Measurements from ENCODE around the gene GPA33. TPM values are rescaled to one million over a fixed set of nuclear protein-coding genes. Genes with fewer than 3 reads are reported as not detected.

The GPA33 gene
- polyA plus RNA-seq, 3 donors from 2014 or later, result 6.7 to 23.8 (median 7.7) TPM

DNA sequence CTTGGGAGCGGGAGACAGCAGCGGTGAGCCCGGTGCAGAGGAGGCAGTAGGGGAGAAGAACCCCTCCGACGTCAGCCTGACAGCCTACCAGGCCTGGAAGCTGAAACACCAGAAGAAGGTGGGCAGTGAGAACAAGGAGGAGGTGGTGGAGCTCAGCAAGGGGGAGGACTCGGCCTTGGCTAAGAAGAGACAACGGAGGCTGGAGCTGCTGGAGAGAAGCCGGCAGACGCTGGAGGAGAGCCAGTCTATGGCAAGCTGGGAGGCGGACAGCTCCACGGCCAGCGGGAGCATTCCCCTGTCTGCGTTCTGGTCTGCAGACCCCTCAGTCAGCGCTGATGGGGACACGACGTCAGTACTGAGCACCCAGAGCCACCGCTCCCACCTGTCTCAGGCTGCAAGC is 36.6 kb upstream of the GPA33 start:
- Mint-ChIP-seq H3K27me3 (ENCODE audit: low read depth in 3 of 3) (peaks cover 0 to 12% (median 3%) of the 10 kb centered on the region in 3 donors), H3K36me3 (no peaks in the 10 kb centered on the region), H3K4me3 (no peak overlapping the region), H3K9me3 (no peaks in the 10 kb centered on the region), H3K27ac (no peak overlapping the region), H3K4me1 (peaks cover 2 to 11% of the 10 kb centered on the region in 2 donors)
- DNase-seq, result no peak

DNA sequence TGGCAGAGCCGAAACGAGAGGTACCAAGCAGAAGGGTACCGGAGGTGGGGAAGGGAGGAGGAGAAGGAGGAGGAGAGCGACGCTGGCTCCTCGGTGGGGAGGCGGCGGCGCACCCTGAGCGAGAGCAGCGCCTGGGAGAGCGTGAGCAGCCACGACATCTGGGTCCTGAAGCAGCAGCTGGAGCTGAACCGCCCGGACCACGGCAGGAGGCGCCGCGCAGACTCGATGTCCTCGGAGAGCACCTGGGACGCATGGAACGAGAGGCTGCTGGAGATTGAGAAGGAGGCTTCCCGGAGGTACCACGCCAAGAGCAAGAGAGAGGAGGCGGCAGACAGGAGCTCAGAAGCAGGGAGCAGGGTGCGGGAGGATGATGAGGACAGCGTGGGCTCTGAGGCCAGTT is 36.1 kb upstream of the GPA33 start:
- Mint-ChIP-seq H3K4me1 (peaks cover 7 to 16% of the 10 kb centered on the region in 2 donors), H3K36me3 (no peaks in the 10 kb centered on the region), H3K4me3 (no peak overlapping the region), H3K9me3 (no peaks in the 10 kb centered on the region), H3K27me3 (ENCODE audit: low read depth in 3 of 3) (peaks cover 0 to 11% (median 3%) of the 10 kb centered on the region in 3 donors), H3K27ac (no peak overlapping the region)
- no peak for DNase-seq

DNA sequence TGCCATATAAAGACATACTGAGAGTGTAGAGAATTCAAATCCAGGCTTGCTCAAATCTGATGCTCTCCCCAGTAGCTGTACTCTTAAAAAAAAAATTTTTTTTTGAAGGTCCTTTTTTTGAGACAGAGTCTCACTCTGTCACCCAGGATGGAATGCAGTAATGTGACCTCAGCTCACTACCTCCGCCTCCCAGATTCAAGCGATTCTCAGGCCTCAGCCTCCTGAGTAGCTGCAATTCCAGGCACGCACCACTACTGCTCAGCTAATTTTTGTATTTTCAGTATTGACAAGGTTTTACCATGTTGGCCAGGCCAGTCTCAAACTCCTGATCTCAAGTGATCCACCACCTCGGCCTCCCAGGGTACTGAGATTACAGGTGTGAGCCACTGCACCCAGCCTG is 32.4 kb upstream of the GPA33 start:
- H3K4me3 Mint-ChIP-seq, result peak overlapping the region in 2 of 5 donors; percentile 90 to 94
- no peaks in the 10 kb centered on the region for H3K36me3 Mint-ChIP-seq
- peaks cover 13 to 22% of the 10 kb centered on the region in 2 donors for H3K4me1 Mint-ChIP-seq
- H3K9me3 Mint-ChIP-seq, result no peaks in the 10 kb centered on the region
- DNase-seq, result no peak
- peaks cover 0 to 10% (median 7%) of the 10 kb centered on the region in 3 donors for H3K27me3 Mint-ChIP-seq (ENCODE audit: low read depth in 3 of 3)
- H3K27ac Mint-ChIP-seq, result peak overlapping the region in 1 of 6 donors; percentile 55

DNA sequence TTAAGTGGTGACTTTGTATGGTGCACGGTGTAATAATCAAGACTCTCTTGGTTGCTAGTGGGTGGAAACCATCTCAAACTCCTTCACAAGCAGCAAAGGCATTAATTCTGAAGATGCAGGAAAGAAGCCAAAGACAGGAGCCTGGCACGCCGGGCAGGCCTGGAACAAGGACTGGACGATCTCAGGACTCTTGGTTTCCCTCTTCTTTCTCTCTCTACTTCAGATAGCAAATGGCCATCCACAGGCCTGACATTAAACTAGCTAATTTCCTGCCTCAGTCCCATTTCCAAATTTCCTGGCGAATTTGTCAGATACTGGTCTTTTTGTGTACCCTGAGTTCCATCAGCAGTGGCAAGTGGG is 31.9 kb upstream of the GPA33 start:
- H3K4me1 Mint-ChIP-seq, result peaks cover 13 to 22% of the 10 kb centered on the region in 2 donors
- DNase-seq, result no peak
- H3K27ac Mint-ChIP-seq, result peak overlapping the region in 2 of 6 donors; percentile 7 to 30

DNA sequence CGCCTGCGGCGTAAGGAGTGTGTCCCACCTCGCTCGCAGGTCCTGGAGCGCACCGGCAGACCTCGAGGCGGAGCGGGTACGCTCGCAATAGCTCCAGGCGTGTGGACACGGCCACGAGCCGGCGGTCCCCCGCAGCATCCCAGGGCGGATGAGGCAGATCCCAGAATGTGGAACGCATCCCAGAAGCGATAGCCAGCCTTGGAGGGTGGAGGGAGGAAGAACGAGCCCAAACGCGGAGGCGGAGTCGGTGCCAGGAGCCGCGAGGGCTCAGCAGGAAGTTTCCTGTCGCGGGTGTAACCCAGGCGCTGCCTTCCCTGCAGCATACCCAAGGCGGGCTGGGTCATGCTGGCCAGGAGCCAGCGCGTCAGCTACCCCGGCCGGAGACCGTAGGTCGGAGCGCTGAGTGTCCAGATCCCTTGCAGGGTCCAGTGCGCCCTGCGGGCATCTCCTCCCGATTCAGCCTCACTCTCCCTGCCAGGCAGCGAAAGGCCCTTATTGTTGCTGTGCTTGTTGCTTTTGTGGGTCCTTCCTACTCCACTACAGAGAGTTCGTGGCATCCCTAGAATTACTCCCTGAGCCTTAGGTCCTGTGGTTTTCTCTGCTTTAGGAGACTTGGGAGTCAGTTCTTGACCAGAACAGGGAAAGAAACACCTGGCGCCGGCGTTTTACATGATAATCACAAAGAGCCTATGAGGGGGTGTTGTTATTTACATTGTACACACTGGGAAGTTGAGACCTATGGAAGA is 31.4 kb upstream of the GPA33 start:
- Mint-ChIP-seq H3K4me3 (peak overlapping the region; percentile 86 to 94 (median 93)), H3K4me1 (peaks cover 13 to 22% of the 10 kb centered on the region in 2 donors), H3K27me3 (ENCODE audit: low read depth in 3 of 3) (peaks cover 0 to 10% (median 9%) of the 10 kb centered on the region in 3 donors), H3K36me3 (no peaks in the 10 kb centered on the region), H3K9me3 (no peaks in the 10 kb centered on the region), H3K27ac (peak overlapping the region in 3 of 6 donors; percentile 7 to 81 (median 17))
- DNase-seq, result peak; percentile 36 to 42 (median 39)

More for the DNA sequence above, 31.9 kb upstream of the GPA33 start:
- peaks cover 0 to 10% (median 7%) of the 10 kb centered on the region in 3 donors for H3K27me3 Mint-ChIP-seq (ENCODE audit: low read depth in 3 of 3)
- no peaks in the 10 kb centered on the region for H3K36me3 Mint-ChIP-seq
- peak overlapping the region; percentile 86 to 94 (median 93) for H3K4me3 Mint-ChIP-seq
- H3K9me3 Mint-ChIP-seq, result no peaks in the 10 kb centered on the region

DNA sequence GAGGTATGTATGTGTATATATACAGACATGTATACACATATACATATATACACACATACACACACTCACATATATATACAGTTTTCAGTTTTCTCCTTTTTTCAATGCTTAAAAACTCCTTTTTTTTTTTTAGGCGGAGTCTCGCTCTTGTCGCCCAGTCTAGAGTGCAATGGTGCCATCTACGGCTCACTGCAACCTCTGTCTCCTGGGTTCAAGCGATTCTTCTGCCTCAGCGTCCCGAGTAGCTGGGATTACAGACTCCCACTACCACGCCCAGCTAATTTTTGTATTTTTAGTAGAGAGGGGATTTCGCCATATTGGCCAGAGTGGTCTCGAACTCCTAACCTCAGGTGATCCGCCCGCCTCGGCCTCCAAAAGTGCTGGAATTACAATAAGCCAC is 30.7 kb upstream of the GPA33 start:
- H3K36me3 Mint-ChIP-seq, result no peaks in the 10 kb centered on the region
- peaks cover 13 to 22% of the 10 kb centered on the region in 2 donors for H3K4me1 Mint-ChIP-seq
- no peak for DNase-seq
- peak overlapping the region in 2 of 6 donors; percentile 17 to 81 for H3K27ac Mint-ChIP-seq
- H3K27me3 Mint-ChIP-seq (ENCODE audit: low read depth in 3 of 3), result peaks cover 0 to 9% (median 8%) of the 10 kb centered on the region in 3 donors
- no peaks in the 10 kb centered on the region for H3K9me3 Mint-ChIP-seq
- H3K4me3 Mint-ChIP-seq, result peak overlapping the region; percentile 86 to 94 (median 93)

DNA sequence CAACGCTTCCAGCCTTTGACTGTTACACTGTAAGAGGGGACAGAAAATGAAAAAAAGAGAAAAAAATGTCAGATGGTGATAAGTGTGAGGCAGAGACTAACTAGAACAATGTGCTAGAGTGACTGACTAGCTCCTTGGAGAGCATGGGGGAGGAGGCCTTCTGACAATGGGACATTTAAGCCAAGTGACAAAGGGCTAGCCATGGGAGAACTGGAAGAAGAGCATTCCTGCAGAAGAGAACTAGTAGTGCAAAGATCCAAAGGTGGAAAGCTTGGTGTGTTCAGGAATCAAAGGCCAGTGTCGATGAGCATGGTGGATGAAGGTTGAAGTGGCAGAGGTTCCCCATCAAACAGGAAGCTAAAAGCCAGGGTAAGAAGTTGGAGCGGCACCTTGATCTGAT is 29.5 kb upstream of the GPA33 start:
- H3K4me1 Mint-ChIP-seq, result peaks cover 13 to 22% of the 10 kb centered on the region in 2 donors
- DNase-seq, result no peak
- no peaks in the 10 kb centered on the region for H3K9me3 Mint-ChIP-seq
- H3K27ac Mint-ChIP-seq, result no peak overlapping the region
- no peaks in the 10 kb centered on the region for H3K36me3 Mint-ChIP-seq
- peaks cover 0 to 8% (median 6%) of the 10 kb centered on the region in 3 donors for H3K27me3 Mint-ChIP-seq (ENCODE audit: low read depth in 3 of 3)
- H3K4me3 Mint-ChIP-seq, result peak overlapping the region in 1 of 5 donors; percentile 31

DNA sequence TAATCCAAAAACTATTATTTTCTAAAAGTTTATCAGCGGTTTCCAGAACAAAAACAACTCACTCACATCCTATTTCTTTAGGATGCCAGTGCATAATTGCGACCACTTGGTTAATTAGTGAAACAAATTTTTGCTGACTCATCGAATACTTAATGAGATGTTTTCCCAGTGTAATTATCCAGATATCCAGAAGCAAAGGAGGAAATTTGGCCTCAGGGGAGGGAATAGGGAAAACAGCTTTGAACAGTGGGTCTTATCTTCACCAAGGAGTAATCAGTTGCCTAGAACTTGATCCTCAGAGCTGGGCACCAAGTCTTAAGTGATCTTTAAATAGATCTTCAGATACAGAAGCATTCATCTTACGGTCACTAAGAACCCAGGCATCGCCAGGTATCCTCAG is 28.0 kb upstream of the GPA33 start:
- Mint-ChIP-seq H3K27ac (no peak overlapping the region), H3K4me3 (no peak overlapping the region), H3K9me3 (no peaks in the 10 kb centered on the region), H3K27me3 (ENCODE audit: low read depth in 3 of 3) (peaks cover 0 to 7% (median 3%) of the 10 kb centered on the region in 3 donors), H3K4me1 (peaks cover 13 to 17% of the 10 kb centered on the region in 2 donors), H3K36me3 (no peaks in the 10 kb centered on the region)
- DNase-seq, result no peak

DNA sequence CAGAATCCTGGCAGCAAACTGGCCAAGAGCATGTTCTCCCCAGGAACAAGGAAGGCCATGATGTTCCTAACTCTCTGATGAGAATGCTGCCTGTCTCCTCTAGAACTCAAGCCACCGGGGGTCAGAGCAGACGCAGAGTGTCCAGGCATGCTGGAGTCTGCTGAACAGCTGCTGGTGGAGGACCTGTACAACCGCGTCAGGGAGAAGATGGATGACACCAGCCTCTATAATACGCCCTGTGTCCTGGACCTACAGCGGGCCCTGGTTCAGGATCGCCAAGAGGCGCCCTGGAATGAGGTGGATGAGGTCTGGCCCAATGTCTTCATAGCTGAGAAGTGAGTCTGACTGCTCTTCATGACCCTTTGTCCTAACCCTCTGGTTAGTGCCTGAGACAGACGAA is 27.0 kb upstream of the GPA33 start:
- Mint-ChIP-seq H3K9me3 (no peaks in the 10 kb centered on the region), H3K4me1 (peaks cover 13 to 15% of the 10 kb centered on the region in 2 donors), H3K36me3 (no peaks in the 10 kb centered on the region), H3K27me3 (ENCODE audit: low read depth in 3 of 3) (peaks cover 0 to 7% (median 3%) of the 10 kb centered on the region in 3 donors), H3K27ac (no peak overlapping the region), H3K4me3 (no peak overlapping the region)
- DNase-seq, result no peak

DNA sequence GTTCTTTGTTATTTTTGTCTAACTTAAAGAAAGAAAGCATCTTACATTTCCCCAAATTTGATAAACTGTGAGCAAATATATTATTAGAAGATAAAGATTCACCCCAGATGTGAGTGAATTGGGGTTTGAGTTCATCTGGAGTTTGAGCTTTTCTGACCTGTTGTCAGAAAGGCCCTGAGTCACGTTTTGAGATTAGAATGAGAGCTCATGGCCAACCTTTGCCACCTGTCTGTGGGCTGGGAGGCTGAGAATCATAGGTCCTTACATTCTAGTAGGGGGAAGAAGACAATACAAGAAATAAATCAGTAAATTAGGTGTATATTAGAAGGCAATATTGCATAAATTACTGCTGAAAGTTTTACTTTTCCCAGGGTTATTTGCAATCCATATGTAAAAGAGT is 26.0 kb upstream of the GPA33 start:
- Mint-ChIP-seq H3K27me3 (ENCODE audit: low read depth in 3 of 3) (peaks cover 0 to 6% (median 3%) of the 10 kb centered on the region in 3 donors), H3K36me3 (no peaks in the 10 kb centered on the region), H3K27ac (no peak overlapping the region), H3K4me3 (no peak overlapping the region), H3K4me1 (peaks cover 5% of the 10 kb centered on the region in 2 donors), H3K9me3 (peaks cover 0 to under 1% (median 0%) of the 10 kb centered on the region in 6 donors)
- DNase-seq, result no peak

DNA sequence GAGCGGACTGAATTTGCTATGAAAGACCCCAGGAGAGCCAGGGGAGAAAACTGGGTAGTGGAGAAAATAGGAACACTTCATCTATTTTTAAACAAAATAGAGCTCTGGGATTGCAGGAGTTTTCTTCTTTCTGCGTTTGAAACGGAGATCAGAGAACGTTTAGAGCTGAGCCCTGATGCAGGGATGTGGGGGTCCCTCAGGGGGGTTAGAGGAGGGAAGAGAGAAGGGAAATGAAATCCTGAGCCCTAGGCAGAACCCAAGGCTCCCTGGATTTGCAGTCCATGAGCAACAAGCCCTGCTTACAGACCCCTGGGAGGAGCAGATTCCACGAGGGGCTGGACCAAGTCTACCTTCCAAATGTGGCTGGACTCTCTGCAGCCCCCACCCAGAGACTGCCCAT is 25.5 kb upstream of the GPA33 start:
- Mint-ChIP-seq H3K4me3 (no peak overlapping the region), H3K9me3 (peaks cover under 1 to 6% (median 3%) of the 10 kb centered on the region in 6 donors), H3K36me3 (peaks cover under 1 to 4% (median 2%) of the 10 kb centered on the region in 3 donors), H3K27me3 (ENCODE audit: low read depth in 3 of 3) (peaks cover 2 to 5% (median 3%) of the 10 kb centered on the region in 3 donors), H3K4me1 (peaks cover 5 to 6% of the 10 kb centered on the region in 2 donors), H3K27ac (no peak overlapping the region)
- DNase-seq, result no peak

DNA sequence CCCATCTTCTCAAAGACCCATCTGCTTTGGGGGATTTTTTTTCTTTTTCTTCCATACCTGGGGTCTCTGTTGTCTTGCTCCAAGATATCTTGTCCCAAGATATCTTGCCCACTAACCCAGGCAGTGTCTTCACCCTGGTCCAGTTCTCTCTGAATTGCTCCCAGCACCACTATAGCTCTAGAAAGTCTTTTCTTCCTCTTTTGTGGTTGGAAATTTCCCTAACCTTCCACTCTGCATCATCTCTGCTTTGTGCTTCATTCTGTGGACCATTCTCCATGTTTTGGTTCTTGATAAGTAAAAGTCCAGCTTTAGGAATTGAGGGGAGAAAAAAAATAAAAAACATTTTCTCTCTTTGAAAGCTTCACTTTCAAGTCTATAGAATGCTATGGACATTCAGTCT is 24.5 kb upstream of the GPA33 start:
- Mint-ChIP-seq H3K27ac (no peak overlapping the region), H3K4me3 (no peak overlapping the region), H3K9me3 (peaks cover 2 to 15% (median 9%) of the 10 kb centered on the region in 6 donors), H3K36me3 (peaks cover 6 to 11% (median 9%) of the 10 kb centered on the region in 3 donors), H3K4me1 (peaks cover 13 to 15% of the 10 kb centered on the region in 2 donors), H3K27me3 (ENCODE audit: low read depth in 3 of 3) (peaks cover 3 to 7% (median 5%) of the 10 kb centered on the region in 3 donors)
- no peak for DNase-seq

DNA sequence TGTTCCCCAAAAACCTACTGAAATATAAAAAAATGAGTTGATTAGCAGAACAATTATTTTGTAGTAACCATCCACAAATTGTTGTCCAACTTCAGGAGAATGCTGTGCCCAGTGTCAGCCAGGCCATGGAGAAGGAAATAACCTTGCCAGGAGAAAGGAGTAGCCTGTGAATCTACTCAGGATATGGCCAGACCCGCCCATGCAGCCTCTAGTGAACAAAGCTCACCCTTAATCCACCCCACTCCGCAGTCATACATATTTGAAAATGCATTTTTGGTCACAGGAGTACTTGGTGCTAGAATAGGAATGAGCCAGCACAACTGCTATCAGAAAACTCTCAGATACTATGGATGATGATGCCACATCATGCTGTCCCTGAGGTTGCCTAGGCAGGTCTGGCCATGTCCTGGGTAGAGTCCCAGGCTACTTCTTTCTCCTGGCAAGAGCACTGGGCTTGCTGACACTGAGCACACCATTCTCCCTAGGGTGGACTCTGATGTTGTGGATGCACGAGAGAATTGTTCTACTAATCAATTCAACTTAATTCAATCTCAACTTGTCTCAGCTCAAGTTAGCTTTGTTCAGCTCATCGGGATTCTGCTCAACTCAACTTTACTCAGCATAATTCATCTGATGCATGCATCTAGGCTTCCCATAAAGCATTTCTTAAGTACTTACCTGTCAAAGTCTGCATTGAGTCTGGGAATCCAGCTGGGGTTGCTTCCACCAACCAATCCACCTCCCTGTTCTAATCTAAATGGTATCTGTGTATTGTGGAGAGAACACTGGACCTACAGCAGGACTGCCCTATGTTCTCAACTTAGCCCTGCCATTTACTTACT is 21.9 kb upstream of the GPA33 start:
- H3K27me3 Mint-ChIP-seq (ENCODE audit: low read depth in 3 of 3), result peaks cover 3 to 5% (median 4%) of the 10 kb centered on the region in 3 donors
- H3K4me3 Mint-ChIP-seq, result no peak overlapping the region
- H3K4me1 Mint-ChIP-seq, result peaks cover 29% of the 10 kb centered on the region in 2 donors
- H3K9me3 Mint-ChIP-seq, result peaks cover 5 to 15% (median 9%) of the 10 kb centered on the region in 6 donors
- no peak overlapping the region for H3K27ac Mint-ChIP-seq
- DNase-seq, result no peak
- peaks cover 6 to 11% (median 9%) of the 10 kb centered on the region in 3 donors for H3K36me3 Mint-ChIP-seq

All from immature natural killer cell (primary cell).